GM18505 (cell line): ENCODE measurements around the gene SLC35F4.

ENCODE experiments used
- ATAC-seq: cut with Tn5 transposase; IDR thresholded peaks from one replicate; pipeline ENCODE4 v1.9.1; 2021; ENCODE audit not compliant: unreplicated experiment
- POLR2A ChIP-seq: IDR thresholded peaks from 4 replicates; pipeline ENCODE4 v1.6.1; 2011; ENCODE audit warnings: borderline replicate concordance; ENCODE audit not compliant: insufficient read depth, insufficient read length; ENCODE audit errors: extremely low read depth

The SLC35F4 gene

GRCh38 chr14:57640036-57640435, 225.9 kb downstream of the SLC35F4 start:
- no peak for TF ChIP-seq POLR2A

GRCh38 chr14:57637901-57638300, 228.0 kb downstream of the SLC35F4 start:
- no peak for TF ChIP-seq POLR2A
- ATAC-seq: no peak

More at GRCh38 chr14:57640036-57640435, 225.9 kb downstream of the SLC35F4 start:
- ATAC-seq: no peak

- TF ChIP-seq POLR2A: no peak
- no peak for ATAC-seq
These were observed 231.6 kb downstream of the SLC35F4 start for GRCh38 chr14:57634335-57634734.

GRCh38 chr14:57632649-57633048, 233.2 kb downstream of the SLC35F4 start:
- ATAC-seq: no peak
- no peak for TF ChIP-seq POLR2A

GRCh38 chr14:57617510-57617909, 248.4 kb downstream of the SLC35F4 start:
- no peak for ATAC-seq
- no peak for TF ChIP-seq POLR2A

- TF ChIP-seq POLR2A: no peak
- ATAC-seq: no peak
These were observed 252.9 kb downstream of the SLC35F4 start for GRCh38 chr14:57612946-57613345.

GRCh38 chr14:57611555-57612075, 254.3 kb downstream of the SLC35F4 start:
- no peak for ATAC-seq
- TF ChIP-seq POLR2A: no peak

DNA sequence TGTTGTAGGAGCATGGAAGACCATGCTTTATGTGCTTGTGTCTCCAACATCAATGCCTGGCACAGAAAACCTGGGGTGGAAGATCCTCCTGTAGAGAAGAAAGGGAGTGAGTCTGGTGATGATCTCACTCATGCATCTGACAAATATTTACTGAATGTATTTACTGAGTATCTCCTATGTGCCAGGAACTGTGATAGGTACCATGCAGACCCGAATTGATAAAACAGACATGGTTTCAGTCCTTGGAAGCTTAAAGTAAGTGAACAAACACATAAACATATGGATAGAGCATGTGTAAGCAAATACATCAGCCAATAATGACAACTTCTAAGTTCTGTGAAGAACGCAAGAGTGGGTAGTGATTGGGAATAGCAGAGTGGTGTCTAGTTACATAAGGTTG, 255.3 kb downstream of the SLC35F4 start:
- ATAC-seq: no peak
- TF ChIP-seq POLR2A: no peak

DNA sequence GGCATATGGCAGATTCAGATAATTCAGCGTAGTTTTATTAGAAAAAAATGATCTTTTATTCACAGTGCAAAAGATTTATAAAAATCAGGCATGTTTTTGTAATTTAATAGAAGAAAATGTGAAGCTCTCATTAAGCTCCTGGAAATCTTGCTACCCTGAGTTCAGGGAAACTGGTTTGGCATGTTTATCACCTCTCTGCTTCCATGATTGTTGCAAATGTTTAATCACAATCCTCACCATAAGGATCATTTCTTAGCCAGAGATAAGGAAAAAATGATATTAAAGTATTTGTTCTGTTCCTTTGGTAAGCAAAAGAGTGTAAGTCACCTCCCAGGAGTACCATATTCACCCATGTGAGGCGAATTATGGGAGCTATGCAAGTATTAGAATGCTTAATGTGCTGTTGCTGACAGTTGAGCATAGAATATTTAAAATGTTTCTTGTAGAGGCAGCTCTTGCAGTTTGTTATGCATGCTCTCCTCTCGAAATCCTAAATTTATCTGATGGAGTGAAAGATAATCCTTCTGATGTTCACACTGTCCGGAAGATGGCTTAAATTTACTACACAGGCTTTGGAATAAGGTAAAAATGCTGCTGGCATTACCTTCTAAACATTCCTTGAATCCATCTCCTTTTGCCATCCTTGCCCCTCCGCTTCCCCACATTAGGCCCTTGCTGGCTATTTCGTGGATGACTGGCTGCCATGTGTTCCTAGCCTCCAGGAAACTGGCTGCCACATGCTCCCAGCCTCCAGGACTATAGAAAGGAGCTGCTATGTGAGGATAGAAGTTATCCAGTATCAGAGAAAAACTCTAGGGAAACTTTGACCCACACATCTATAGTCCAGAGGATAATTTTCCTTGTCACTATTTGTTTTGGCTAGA, 256.5 kb downstream of the SLC35F4 start:
- no peak for ATAC-seq
- no peak for TF ChIP-seq POLR2A

- no peak for TF ChIP-seq POLR2A
- ATAC-seq: no peak
These were observed 258.8 kb downstream of the SLC35F4 start for GRCh38 chr14:57607086-57607485.

- ATAC-seq: no peak
- no peak for TF ChIP-seq POLR2A
These were observed 282.5 kb downstream of the SLC35F4 start for GRCh38 chr14:57583396-57583795.

GRCh38 chr14:57582746-57583145, 283.1 kb downstream of the SLC35F4 start:
- ATAC-seq: no peak
- TF ChIP-seq POLR2A: no peak

DNA sequence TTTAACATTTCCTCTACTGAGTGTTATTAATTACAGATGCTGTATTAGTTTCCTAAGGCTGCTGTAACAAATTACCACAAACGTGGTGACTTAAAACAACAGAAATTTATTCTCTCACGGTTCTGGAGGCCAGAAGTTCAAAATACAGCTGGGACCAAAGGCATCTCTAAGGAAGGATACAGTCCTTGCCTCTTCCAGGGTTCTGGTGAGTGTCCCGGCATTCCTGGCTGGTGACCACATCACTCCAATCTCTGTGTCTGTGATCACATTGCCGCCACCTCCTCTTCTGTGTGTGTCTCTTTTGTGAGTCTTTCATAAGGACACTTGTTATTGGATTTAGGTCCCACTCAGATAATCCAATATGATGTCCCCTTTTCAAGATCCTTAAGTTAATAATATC, 287.1 kb downstream of the SLC35F4 start:
- no peak for TF ChIP-seq POLR2A
- no peak for ATAC-seq

DNA sequence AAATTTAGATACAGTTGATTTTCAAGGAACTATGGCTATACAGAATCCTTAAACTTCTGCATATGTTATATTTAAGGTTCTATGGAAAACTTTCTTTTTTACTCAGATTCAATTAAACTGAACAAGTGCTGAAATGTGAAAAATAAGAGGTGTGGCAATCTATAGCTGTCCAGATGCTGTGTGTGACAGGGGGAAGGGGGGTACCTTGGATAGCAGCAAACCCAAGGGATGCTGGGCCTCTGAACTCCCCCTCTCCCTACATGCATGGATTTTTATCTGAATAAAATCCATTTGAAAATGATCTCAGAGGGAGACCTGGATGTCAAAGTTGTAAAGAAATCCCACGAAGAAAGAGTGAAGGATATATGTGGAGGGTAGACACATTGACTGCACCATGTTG, 289.4 kb downstream of the SLC35F4 start:
- no peak for ATAC-seq
- TF ChIP-seq POLR2A: no peak
